Stomach (tissue), 4 donors: ENCODE results near the gene RADX.

Experiments
- CTCF ChIP-seq, 7 experiments: fragments of 450-650 bp in 4 of 7; fragments of 200-600 bp in 3 of 7; sonication (generic) in 3 of 7; IDR thresholded peaks; one replicate each; pipeline ENCODE4 v1.5.1; 2016 to 2019; ENCODE audit warnings: antibody characterized with exemption in 7 of 7, control low read depth in 2 of 7, mild to moderate bottlenecking in 1 of 7
- EP300 ChIP-seq: sonication (generic); formaldehyde crosslinking; IDR thresholded peaks from one replicate; pipeline ENCODE4 v1.6.1; 2017; ENCODE audit warnings: antibody characterized with exemption
- POLR2A ChIP-seq, 4 donors: fragments of 450-650 bp; IDR thresholded peaks; one replicate each; pipeline ENCODE4 v1.6.1; 2016; ENCODE audit warnings: antibody characterized with exemption in 4 of 4, control low read depth in 2 of 4, mild to moderate bottlenecking in 1 of 4, moderate library complexity in 1 of 4
- POLR2AphosphoS5 ChIP-seq, 3 donors: sonication (generic); formaldehyde crosslinking; IDR thresholded peaks; one replicate each; pipeline ENCODE4 v1.6.1; 2016; ENCODE audit warnings: antibody characterized with exemption in 3 of 3

- TF ChIP-seq CTCF (IDR thresholded peaks at IDR 0.05) (no peak), POLR2A (IDR thresholded peaks at IDR 0.05) (no peak), POLR2AphosphoS5 (IDR thresholded peaks at IDR 0.05) (peak in 1 of 3 donors; percentile 12), EP300 (no peak)
Observed at GRCh38 chrX:106716004-106716403, 104.2 kb downstream of the RADX start.
